ENCODE data around the gene UBE2C.
A peak's percentile ranks its signal among the peaks of the same experiment; 100 is the strongest.

Gene UBE2C

GRCh38 chr20:45833030-45833882 is 20.8 kb downstream of the UBE2C start, which contains the start of gene SNX21:
SNX21 (plus strand) TSS chr20:45833799; CDS start chr20:45833920, 121 bp downstream.
- DNase-seq (ENCODE audit: low read depth), result peak; percentile 6

- peak; percentile 12 for DNase-seq (ENCODE audit: low read depth)
Observed at GRCh38 chr20:45833883-45834796, 21.7 kb downstream of the UBE2C start.

- no peak for DNase-seq (ENCODE audit: low read depth)
Observed at GRCh38 chr20:45834797-45835161, 22.3 kb downstream of the UBE2C start.

- DNase-seq (ENCODE audit: low read depth), result no peak
Observed at GRCh38 chr20:45835329-45835765, 22.9 kb downstream of the UBE2C start.

GRCh38 chr20:45835825-45836224 is 23.4 kb downstream of the UBE2C start:
- no peak for DNase-seq (ENCODE audit: low read depth)

- DNase-seq (ENCODE audit: low read depth), result no peak
Observed at GRCh38 chr20:45836841-45837240, 24.4 kb downstream of the UBE2C start.

- no peak for DNase-seq (ENCODE audit: low read depth)
Observed at GRCh38 chr20:45840700-45841198, 28.3 kb downstream of the UBE2C start.

GRCh38 chr20:45841407-45842129 is 29.1 kb downstream of the UBE2C start:
- no peak for DNase-seq (ENCODE audit: low read depth)

GRCh38 chr20:45842169-45842812 is 29.8 kb downstream of the UBE2C start:
- DNase-seq (ENCODE audit: low read depth), result no peak

GRCh38 chr20:45843506-45843905 is 31.1 kb downstream of the UBE2C start:
- no peak for DNase-seq (ENCODE audit: low read depth)

- DNase-seq (ENCODE audit: low read depth), result no peak
Observed at GRCh38 chr20:45845452-45845851, 33.0 kb downstream of the UBE2C start.

GRCh38 chr20:45848421-45848820 is 36.0 kb downstream of the UBE2C start:
- no peak for DNase-seq (ENCODE audit: low read depth)

- no peak for DNase-seq (ENCODE audit: low read depth)
Observed at GRCh38 chr20:45848969-45849582, 36.6 kb downstream of the UBE2C start.

- DNase-seq (ENCODE audit: low read depth), result no peak
Observed at GRCh38 chr20:45850238-45850637, 37.8 kb downstream of the UBE2C start.

GRCh38 chr20:45850926-45851325 is 38.5 kb downstream of the UBE2C start:
- DNase-seq (ENCODE audit: low read depth), result no peak

GRCh38 chr20:45851501-45851900 is 39.1 kb downstream of the UBE2C start:
- no peak for DNase-seq (ENCODE audit: low read depth)

- no peak for DNase-seq (ENCODE audit: low read depth)
Observed at GRCh38 chr20:45852326-45852725, 39.9 kb downstream of the UBE2C start.

GRCh38 chr20:45853484-45853883 is 41.0 kb downstream of the UBE2C start:
- DNase-seq (ENCODE audit: low read depth), result no peak

- peak; percentile 91 for DNase-seq (ENCODE audit: low read depth)
Observed at GRCh38 chr20:45857114-45857881, 44.9 kb downstream of the UBE2C start, which contains the start of the genes ACOT8 and ZSWIM3. ACOT8 (minus strand) TSS chr20:45857392; CDS start chr20:45857315, 77 bp downstream. ZSWIM3 (plus strand) TSS chr20:45857614; CDS start chr20:45857826, 212 bp downstream.

- DNase-seq (ENCODE audit: low read depth), result no peak
Observed at GRCh38 chr20:45857882-45858216, 45.4 kb downstream of the UBE2C start.

Measured in T follicular helper cell (primary cell).